ENCODE data around the gene ATG16L2. TPM values are rescaled to one million over a fixed set of nuclear protein-coding genes. Genes with fewer than 3 reads are reported as not detected.

Gene ATG16L2
- total RNA-seq, 5 donors from 2014 or later (not counting 1 experiment from before 2014, with no cell fraction given): 107 to 145 (median 127) TPM

GRCh38 chr11:72815110-72815618, 953 bp downstream of the ATG16L2 start:
- ATAC-seq (replicated peaks in 1 of 4) (no peak), DNase-seq (peak in 1 of 35 experiments; percentile 20)
- peaks cover 15 to 30% of the 10 kb centered on the region in 2 donors for H3K36me3 ChIP-seq (ENCODE audit: control insufficient read depth in 2 of 2, extremely low read depth in 1 of 2, insufficient read depth in 1 of 2, low read length in 1 of 2)
- CTCF ChIA-PET: interaction anchor here (0.6 to 1.1 kb wide), 6 partner anchors 13 to 1888 kb away, joined by 3 to 10 read pairs (median 5); partner anchors contain the start of gene STARD10 (in 1 of the 2)
- peak overlapping the region; percentile 100 for H3K27ac ChIP-seq (ENCODE audit: low read length)
- peak overlapping the region; percentile 84 to 87 for H3K4me3 ChIP-seq (ENCODE audit: control insufficient read depth in 1 of 2, extremely low read depth in 1 of 2, low read length in 1 of 2)
- peaks cover 49 to 73% (median 62%) of the 10 kb centered on the region in 3 donors for H3K4me1 Mint-ChIP-seq
- WGBS (ENCODE audit: insufficient coverage): 2% methylated on average over 4 of the region's 13 CpGs
- H3K27me3 ChIP-seq (replicated peaks in 1 of 2; ENCODE audit: control insufficient read depth in 2 of 2, extremely low read depth in 1 of 2, insufficient read depth in 2 of 2, low read length in 1 of 2): no peaks in the 10 kb centered on the region
- H3K4me1 ChIP-seq (ENCODE audit: control insufficient read depth in 1 of 2, extremely low read depth in 1 of 2, insufficient read depth in 2 of 2, low read length in 2 of 2): peaks cover 7 to 50% of the 10 kb centered on the region in 2 experiments
- POLR2A ChIA-PET: interaction anchor here (0.5 to 0.6 kb wide), 3 partner anchors 93 to 949 kb away, joined by 3 to 5 read pairs (median 4); no protein-coding TSS in a partner anchor
- H3K9me3 ChIP-seq: no peaks in the 10 kb centered on the region
- H3K27me3 Mint-ChIP-seq: no peaks in the 10 kb centered on the region
- H3K9me3 Mint-ChIP-seq: no peaks in the 10 kb centered on the region
- H3K27ac Mint-ChIP-seq: peak overlapping the region; percentile 94 to 97
- H3K36me3 Mint-ChIP-seq: peaks cover 29% of the 10 kb centered on the region
- peak overlapping the region; percentile 95 to 99 (median 98) for H3K4me3 Mint-ChIP-seq

- Histone ChIP-seq H3K4me1 (ENCODE audit: control insufficient read depth in 1 of 2, extremely low read depth in 1 of 2, insufficient read depth in 2 of 2, low read length in 2 of 2) (peaks cover 13 to 61% of the 10 kb centered on the region in 2 experiments), H3K27me3 (replicated peaks in 1 of 2; ENCODE audit: control insufficient read depth in 2 of 2, extremely low read depth in 1 of 2, insufficient read depth in 2 of 2, low read length in 1 of 2) (no peaks in the 10 kb centered on the region), H3K27ac (ENCODE audit: low read length) (peak overlapping the region; percentile 100), H3K4me3 (ENCODE audit: control insufficient read depth in 1 of 2, extremely low read depth in 1 of 2, low read length in 1 of 2) (peak overlapping the region; percentile 84 to 87), H3K9me3 (no peaks in the 10 kb centered on the region), H3K36me3 (ENCODE audit: control insufficient read depth in 2 of 2, extremely low read depth in 1 of 2, insufficient read depth in 1 of 2, low read length in 1 of 2) (peaks cover 25 to 43% of the 10 kb centered on the region in 2 donors)
- Mint-ChIP-seq H3K4me1 (peaks cover 52 to 69% (median 66%) of the 10 kb centered on the region in 3 donors), H3K27me3 (no peaks in the 10 kb centered on the region), H3K36me3 (peaks cover 32% of the 10 kb centered on the region), H3K27ac (peak overlapping the region; percentile 94 to 97), H3K4me3 (peak overlapping the region; percentile 95 to 99 (median 98)), H3K9me3 (no peaks in the 10 kb centered on the region)
- no peak for ATAC-seq (replicated peaks in 1 of 4)
- no CpG with 5 or more reads among the region's 7 CpGs for WGBS (ENCODE audit: insufficient coverage)
- ChIA-PET CTCF (no interaction called here), POLR2A (no interaction called here)
- DNase-seq: no peak
Measured at GRCh38 chr11:72816404-72816990, 2.3 kb downstream of the ATG16L2 start.

- Mint-ChIP-seq H3K9me3 (no peaks in the 10 kb centered on the region), H3K27ac (peak overlapping the region in 1 of 2 donors; percentile 70), H3K4me1 (peaks cover 47 to 62% (median 53%) of the 10 kb centered on the region in 3 donors), H3K4me3 (peak overlapping the region in 2 of 3 donors; percentile 22 to 43), H3K36me3 (peaks cover 32% of the 10 kb centered on the region), H3K27me3 (no peaks in the 10 kb centered on the region)
- no peak for DNase-seq
- Histone ChIP-seq H3K27me3 (replicated peaks in 1 of 2; ENCODE audit: control insufficient read depth in 2 of 2, extremely low read depth in 1 of 2, insufficient read depth in 2 of 2, low read length in 1 of 2) (no peaks in the 10 kb centered on the region), H3K27ac (ENCODE audit: low read length) (no peak overlapping the region), H3K9me3 (no peaks in the 10 kb centered on the region), H3K36me3 (ENCODE audit: control insufficient read depth in 2 of 2, extremely low read depth in 1 of 2, insufficient read depth in 1 of 2, low read length in 1 of 2) (peaks cover 29 to 49% of the 10 kb centered on the region in 2 donors), H3K4me3 (ENCODE audit: control insufficient read depth in 1 of 2, extremely low read depth in 1 of 2, low read length in 1 of 2) (no peak overlapping the region), H3K4me1 (ENCODE audit: control insufficient read depth in 1 of 2, extremely low read depth in 1 of 2, insufficient read depth in 2 of 2, low read length in 2 of 2) (peaks cover 13 to 60% of the 10 kb centered on the region in 2 experiments)
- ChIA-PET CTCF (no interaction called here), POLR2A (no interaction called here)
- ATAC-seq (replicated peaks in 1 of 4): no peak
- WGBS (ENCODE audit: insufficient coverage): 100% methylated on average over 2 of the region's 4 CpGs
Measured at GRCh38 chr11:72817966-72818365, 3.8 kb downstream of the ATG16L2 start.

GRCh38 chr11:72818971-72819370, 4.8 kb downstream of the ATG16L2 start:
- Mint-ChIP-seq H3K36me3 (peaks cover 32% of the 10 kb centered on the region), H3K9me3 (no peaks in the 10 kb centered on the region), H3K4me3 (no peak overlapping the region), H3K27ac (peak overlapping the region in 1 of 2 donors; percentile 54), H3K27me3 (no peaks in the 10 kb centered on the region), H3K4me1 (peaks cover 41 to 55% (median 46%) of the 10 kb centered on the region in 3 donors)
- ATAC-seq (replicated peaks in 1 of 4) (no peak), DNase-seq (no peak)
- POLR2A ChIA-PET: interaction anchor here (0.6 to 0.7 kb wide), 2 partner anchors 53 to 85 kb away, joined by 3 to 5 read pairs; no protein-coding TSS in a partner anchor
- Histone ChIP-seq H3K27ac (ENCODE audit: low read length) (no peak overlapping the region), H3K4me1 (ENCODE audit: control insufficient read depth in 1 of 2, extremely low read depth in 1 of 2, insufficient read depth in 2 of 2, low read length in 2 of 2) (peaks cover 10 to 53% of the 10 kb centered on the region in 2 experiments), H3K9me3 (no peaks in the 10 kb centered on the region), H3K36me3 (ENCODE audit: control insufficient read depth in 2 of 2, extremely low read depth in 1 of 2, insufficient read depth in 1 of 2, low read length in 1 of 2) (peaks cover 29 to 59% of the 10 kb centered on the region in 2 donors), H3K27me3 (replicated peaks in 1 of 2; ENCODE audit: control insufficient read depth in 2 of 2, extremely low read depth in 1 of 2, insufficient read depth in 2 of 2, low read length in 1 of 2) (no peaks in the 10 kb centered on the region), H3K4me3 (ENCODE audit: control insufficient read depth in 1 of 2, extremely low read depth in 1 of 2, low read length in 1 of 2) (no peak overlapping the region)
- CTCF ChIA-PET: interaction anchor here in 1 of 2 donors (0.6 kb wide), 1 partner anchor 94 kb away, joined by 4 read pairs; no protein-coding TSS in a partner anchor
- 91% methylated on average over 2 of the region's 4 CpGs for WGBS (ENCODE audit: insufficient coverage)

- peaks cover 37 to 52% (median 39%) of the 10 kb centered on the region in 3 donors for H3K4me1 Mint-ChIP-seq
- DNase-seq: no peak
- 93% methylated on average over 14 of the region's 15 CpGs for WGBS (ENCODE audit: insufficient coverage)
- CTCF ChIA-PET: no interaction called here
- no peak overlapping the region for H3K27ac ChIP-seq (ENCODE audit: low read length)
- H3K36me3 Mint-ChIP-seq: peaks cover 36% of the 10 kb centered on the region
- H3K27me3 Mint-ChIP-seq: no peaks in the 10 kb centered on the region
- H3K27ac Mint-ChIP-seq: peak overlapping the region; percentile 69
- no peak for ATAC-seq (replicated peaks in 1 of 4)
- no peaks in the 10 kb centered on the region for H3K9me3 Mint-ChIP-seq
- POLR2A ChIA-PET: no interaction called here
- H3K36me3 ChIP-seq (ENCODE audit: control insufficient read depth in 2 of 2, extremely low read depth in 1 of 2, insufficient read depth in 1 of 2, low read length in 1 of 2): peaks cover 29 to 73% of the 10 kb centered on the region in 2 donors
- H3K4me3 Mint-ChIP-seq: peak overlapping the region in 2 of 3 donors; percentile 6 to 25
- H3K9me3 ChIP-seq: no peaks in the 10 kb centered on the region
- no peak overlapping the region for H3K4me3 ChIP-seq (ENCODE audit: control insufficient read depth in 1 of 2, extremely low read depth in 1 of 2, low read length in 1 of 2)
- H3K4me1 ChIP-seq (ENCODE audit: control insufficient read depth in 1 of 2, extremely low read depth in 1 of 2, insufficient read depth in 2 of 2, low read length in 2 of 2): peaks cover 10 to 46% of the 10 kb centered on the region in 2 experiments
- H3K27me3 ChIP-seq (replicated peaks in 1 of 2; ENCODE audit: control insufficient read depth in 2 of 2, extremely low read depth in 1 of 2, insufficient read depth in 2 of 2, low read length in 1 of 2): no peaks in the 10 kb centered on the region
Measured at GRCh38 chr11:72820439-72821139, 6.4 kb downstream of the ATG16L2 start.
